ENCODE results near the gene RUFY1.

RUFY1 gene

GRCh38 chr5:179605026-179605833 lies 54.9 kb downstream of the RUFY1 start:
- DNase-seq, result no peak

GRCh38 chr5:179606071-179606909 lies 55.9 kb downstream of the RUFY1 start:
- no peak for DNase-seq

GRCh38 chr5:179606910-179607159 lies 56.5 kb downstream of the RUFY1 start:
- no peak for DNase-seq

- DNase-seq, result no peak
These were observed 57.0 kb downstream of the RUFY1 start for GRCh38 chr5:179607160-179607931.

- DNase-seq, result peak in 1 of 2 donors; percentile 28
These were observed 57.8 kb downstream of the RUFY1 start for GRCh38 chr5:179608131-179608581.

- DNase-seq, result no peak
These were observed 59.4 kb downstream of the RUFY1 start for GRCh38 chr5:179609834-179610108.

- DNase-seq, result no peak
These were observed 60.0 kb downstream of the RUFY1 start for GRCh38 chr5:179610109-179610902.

- DNase-seq, result no peak
These were observed 60.5 kb downstream of the RUFY1 start for GRCh38 chr5:179610903-179611265.

GRCh38 chr5:179612577-179613459 lies 62.5 kb downstream of the RUFY1 start:
- no peak for DNase-seq

- no peak for DNase-seq
These were observed 63.2 kb downstream of the RUFY1 start for GRCh38 chr5:179613460-179614071.

- no peak for DNase-seq
These were observed 64.4 kb downstream of the RUFY1 start for GRCh38 chr5:179614745-179615144.

- no peak for DNase-seq
These were observed 64.8 kb downstream of the RUFY1 start for GRCh38 chr5:179615203-179615602.

- DNase-seq, result no peak
These were observed 65.7 kb downstream of the RUFY1 start for GRCh38 chr5:179616002-179616594.

- no peak for DNase-seq
These were observed 67.6 kb downstream of the RUFY1 start for GRCh38 chr5:179617930-179618329.

GRCh38 chr5:179618923-179619554 lies 68.7 kb downstream of the RUFY1 start:
- DNase-seq, result no peak

- DNase-seq, result no peak
These were observed 69.4 kb downstream of the RUFY1 start for GRCh38 chr5:179619776-179620175.

- DNase-seq, result no peak
These were observed 69.9 kb downstream of the RUFY1 start for GRCh38 chr5:179620293-179620692.

- DNase-seq, result no peak
These were observed 70.5 kb downstream of the RUFY1 start for GRCh38 chr5:179620703-179621350.

- no peak for DNase-seq
These were observed 71.3 kb downstream of the RUFY1 start for GRCh38 chr5:179621551-179622214.

All from activated CD4-positive, alpha-beta T cell treated with anti-CD3 and anti-CD28 coated beads for 4 hours (primary cell).